K562 (cell line): Measurements from ENCODE around the gene GLIPR2. TPM values are rescaled to one million over a fixed set of nuclear protein-coding genes. Genes with fewer than 3 reads are reported as not detected.
A peak's percentile ranks its signal among the peaks of the same experiment; 100 is the strongest.

ENCODE experiments used
- GABPB1 ChIP-seq: sonication (generic); formaldehyde crosslinking; IDR thresholded peaks from 2 replicates; pipeline ENCODE4 v1.8.0; 2022; ENCODE audit warnings: mild to moderate bottlenecking, missing genetic modification reagents
- GTF2B ChIP-seq: IDR thresholded peaks from 2 replicates; pipeline ENCODE4 v1.6.1; 2011; ENCODE audit not compliant: insufficient read length; ENCODE audit errors: extremely low read depth
- GTF2F1 ChIP-seq: IDR thresholded peaks from 2 replicates; pipeline ENCODE4 v1.6.1; 2011; ENCODE audit warnings: low read depth, low read length, improper control_type of control experiment
- HDAC2 ChIP-seq: fragments of 450-650 bp; IDR thresholded peaks from 2 replicates; pipeline ENCODE4 v1.6.1; 2016; ENCODE audit warnings: mild to moderate bottlenecking
- MYNN ChIP-seq, 2 experiments: sonication (generic); formaldehyde crosslinking in 1 of 2; IDR thresholded peaks; 2 replicates each; pipeline versions ENCODE4 v1.5.0 to v1.6.1; 2016 to 2020; ENCODE audit warnings: antibody characterized with exemption in 1 of 2, missing genetic modification reagents in 1 of 2
- RBM25 ChIP-seq: fragments of 200-400 bp; formaldehyde crosslinking; IDR thresholded peaks from 2 replicates; pipeline ENCODE4 v1.6.1; 2018; ENCODE audit warnings: low read length, low read depth, moderate library complexity; ENCODE audit not compliant: severe bottlenecking
- TFE3 ChIP-seq: fragments of 450-650 bp; formaldehyde crosslinking; IDR thresholded peaks from 2 replicates; pipeline ENCODE4 v1.4.0; 2020; ENCODE audit warnings: mild to moderate bottlenecking, mixed read lengths
- XRCC3 ChIP-seq: fragments of 450-650 bp; IDR thresholded peaks from 2 replicates; pipeline ENCODE4 v1.6.1; 2017; ENCODE audit warnings: mild to moderate bottlenecking, moderate library complexity
- ZBTB43 ChIP-seq: sonication (generic); formaldehyde crosslinking; IDR thresholded peaks from 2 replicates; pipeline ENCODE4 v1.8.0; 2023; ENCODE audit warnings: mild to moderate bottlenecking, missing genetic modification reagents
- ZBTB5 ChIP-seq: fragments of 450-650 bp; IDR thresholded peaks from 2 replicates; pipeline ENCODE4 v1.6.1; 2017; ENCODE audit warnings: antibody characterized with exemption
- ZNF239 ChIP-seq: fragments of 250-450 bp; sonication (Bioruptor Pico); IDR thresholded peaks from 2 replicates; pipeline ENCODE4 v1.4.0; 2020; ENCODE audit warnings: mild to moderate bottlenecking
- polyA plus RNA-seq, 8 experiments: library from polyadenylated mRNA; depleted of rRNA in 4 of 8; stranded (reverse) in 5 of 8; unstranded in 3 of 8; fragments of >200 nt; fragmentation: Nextera tagmentation in 2 of 8; fragmentation: Illumina TruSeq in 1 of 8; extraction: Ambion mirVana in 2 of 8; extraction: Trizol in 1 of 8; gene quantifications; 2 replicates each; pipeline versions ENCODE4 v1.2.1 to v1.2.3, GENCODE V29; 2011 to 2014; ENCODE audit warnings: inconsistent platforms in 1 of 8, missing spikeins in 1 of 8
- total RNA-seq, 7 experiments: library from RNA; depleted of rRNA in 6 of 7; stranded (reverse); fragments of >200 nt in 6 of 7; fragmentation: Illumina TruSeq in 2 of 7; extraction: Trizol in 2 of 7; gene quantifications; 2 replicates each; pipeline versions ENCODE4 v1.2.1 to v1.2.3, GENCODE V29; 2011 to 2021; ENCODE audit warnings: low replicate concordance in 1 of 7
- TF ChIP-seq, protein P1 (sequence below), 2 experiments: fragments of 450-650 bp; IDR thresholded peaks; 2 replicates each; pipeline ENCODE4 v1.6.1; 2018; ENCODE audit warnings: mild to moderate bottlenecking in 2 of 2, low read depth in 1 of 2; ENCODE audit not compliant: partially characterized antibody in 2 of 2

Gene GLIPR2
- total and polyA plus RNA-seq, 9 of the 15 experiments (the other 6 are each of a cell fraction or from before 2014, with no cell fraction given): 1.4 to 8.8 (median 2.9) TPM

DNA sequence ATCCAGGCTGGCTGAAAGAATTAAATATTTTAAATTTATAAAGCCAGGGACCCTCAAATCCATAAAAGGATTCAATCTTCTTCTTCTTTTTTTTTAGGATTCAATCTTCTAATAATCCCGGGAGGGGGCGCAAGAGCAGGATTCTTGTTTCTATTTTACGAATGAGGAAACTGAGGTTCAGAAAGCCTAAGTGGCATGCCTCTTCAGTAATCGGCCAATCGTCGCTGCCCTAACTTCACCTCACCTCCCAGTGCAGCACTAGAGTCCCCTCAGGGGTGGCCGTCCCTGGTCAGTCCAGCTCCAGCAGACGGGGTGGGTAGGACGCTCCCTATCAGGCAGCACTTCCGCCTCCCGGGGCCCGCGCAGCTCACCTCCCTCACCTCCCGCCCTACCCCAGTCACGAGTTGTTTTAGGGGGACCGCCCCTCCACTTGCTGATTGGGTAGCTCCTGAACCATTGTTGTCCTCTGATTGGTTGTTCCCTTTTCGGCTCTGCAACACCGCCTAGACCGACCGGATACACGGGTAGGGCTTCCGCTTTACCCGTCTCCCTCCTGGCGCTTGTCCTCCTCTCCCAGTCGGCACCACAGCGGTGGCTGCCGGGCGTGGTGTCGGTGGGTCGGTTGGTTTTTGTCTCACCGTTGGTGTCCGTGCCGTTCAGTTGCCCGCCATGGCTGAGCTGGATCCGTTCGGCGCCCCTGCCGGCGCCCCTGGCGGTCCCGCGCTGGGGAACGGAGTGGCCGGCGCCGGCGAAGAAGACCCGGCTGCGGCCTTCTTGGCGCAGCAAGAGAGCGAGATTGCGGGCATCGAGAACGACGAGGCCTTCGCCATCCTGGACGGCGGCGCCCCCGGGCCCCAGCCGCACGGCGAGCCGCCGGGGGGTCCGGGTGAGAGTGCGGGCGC, 54.1 kb downstream of the GLIPR2 start, which contains the start of gene CLTA (continued):
- TF ChIP-seq GTF2B (no peak), MYNN (IDR thresholded peaks at IDR 0.05) (no peak), MYNN (CRISPR knock-in tag; IDR thresholded peaks at IDR 0.05) (no peak), ZNF239 (no peak), GABPB1 (CRISPR knock-in tag) (peak; percentile 83; the same call in 1 of the 2 replicates), RBM25 (peak; percentile 21), XRCC3 (no peak), ZBTB5 (no peak), TFE3 (peak; percentile 93), ZBTB43 (CRISPR knock-in tag) (no peak), HDAC2 (0 out of 2 replicates have a peak, but pooled peaks have one; percentile 63), GTF2F1 (no peak)
- TF ChIP-seq, protein P1, sequence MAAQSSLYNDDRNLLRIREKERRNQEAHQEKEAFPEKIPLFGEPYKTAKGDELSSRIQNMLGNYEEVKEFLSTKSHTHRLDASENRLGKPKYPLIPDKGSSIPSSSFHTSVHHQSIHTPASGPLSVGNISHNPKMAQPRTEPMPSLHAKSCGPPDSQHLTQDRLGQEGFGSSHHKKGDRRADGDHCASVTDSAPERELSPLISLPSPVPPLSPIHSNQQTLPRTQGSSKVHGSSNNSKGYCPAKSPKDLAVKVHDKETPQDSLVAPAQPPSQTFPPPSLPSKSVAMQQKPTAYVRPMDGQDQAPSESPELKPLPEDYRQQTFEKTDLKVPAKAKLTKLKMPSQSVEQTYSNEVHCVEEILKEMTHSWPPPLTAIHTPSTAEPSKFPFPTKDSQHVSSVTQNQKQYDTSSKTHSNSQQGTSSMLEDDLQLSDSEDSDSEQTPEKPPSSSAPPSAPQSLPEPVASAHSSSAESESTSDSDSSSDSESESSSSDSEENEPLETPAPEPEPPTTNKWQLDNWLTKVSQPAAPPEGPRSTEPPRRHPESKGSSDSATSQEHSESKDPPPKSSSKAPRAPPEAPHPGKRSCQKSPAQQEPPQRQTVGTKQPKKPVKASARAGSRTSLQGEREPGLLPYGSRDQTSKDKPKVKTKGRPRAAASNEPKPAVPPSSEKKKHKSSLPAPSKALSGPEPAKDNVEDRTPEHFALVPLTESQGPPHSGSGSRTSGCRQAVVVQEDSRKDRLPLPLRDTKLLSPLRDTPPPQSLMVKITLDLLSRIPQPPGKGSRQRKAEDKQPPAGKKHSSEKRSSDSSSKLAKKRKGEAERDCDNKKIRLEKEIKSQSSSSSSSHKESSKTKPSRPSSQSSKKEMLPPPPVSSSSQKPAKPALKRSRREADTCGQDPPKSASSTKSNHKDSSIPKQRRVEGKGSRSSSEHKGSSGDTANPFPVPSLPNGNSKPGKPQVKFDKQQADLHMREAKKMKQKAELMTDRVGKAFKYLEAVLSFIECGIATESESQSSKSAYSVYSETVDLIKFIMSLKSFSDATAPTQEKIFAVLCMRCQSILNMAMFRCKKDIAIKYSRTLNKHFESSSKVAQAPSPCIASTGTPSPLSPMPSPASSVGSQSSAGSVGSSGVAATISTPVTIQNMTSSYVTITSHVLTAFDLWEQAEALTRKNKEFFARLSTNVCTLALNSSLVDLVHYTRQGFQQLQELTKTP (IDR thresholded peaks at IDR 0.05; ENCODE audit: low read depth in 1 of 2, partially characterized antibody in 2 of 2): peak in 1 of 2 experiments; percentile 73
